OCI-LY3 (cell line): Measurements from ENCODE around the gene CCDC24.

Experiments
- CTCF ChIP-seq: fragments of 200-600, 300-600 bp; sonication (generic); IDR thresholded peaks from 2 replicates; pipeline ENCODE4 v1.5.1; 2014; ENCODE audit warnings: antibody characterized with exemption, low read length, low read depth
- EZH2phosphoT487 ChIP-seq: fragments of 200-600 bp; shearing (Covaris generic); IDR thresholded peaks from 2 replicates; pipeline ENCODE4 v1.6.1; 2018; ENCODE audit warnings: antibody characterized with exemption, mixed run types, low read depth

- no peak for TF ChIP-seq CTCF
- TF ChIP-seq EZH2phosphoT487: no peak
Measured at GRCh38 chr1:44032170-44032790, 40.9 kb downstream of the CCDC24 start.
